ENCODE results near the gene LIPC. TPM values are rescaled to one million over a fixed set of nuclear protein-coding genes. Genes with fewer than 3 reads are reported as not detected.

Gene LIPC
- total RNA-seq (2014; rRNA removed; shearing (Covaris generic)): 1.6 and 2.5 TPM in 2 replicates

DNA sequence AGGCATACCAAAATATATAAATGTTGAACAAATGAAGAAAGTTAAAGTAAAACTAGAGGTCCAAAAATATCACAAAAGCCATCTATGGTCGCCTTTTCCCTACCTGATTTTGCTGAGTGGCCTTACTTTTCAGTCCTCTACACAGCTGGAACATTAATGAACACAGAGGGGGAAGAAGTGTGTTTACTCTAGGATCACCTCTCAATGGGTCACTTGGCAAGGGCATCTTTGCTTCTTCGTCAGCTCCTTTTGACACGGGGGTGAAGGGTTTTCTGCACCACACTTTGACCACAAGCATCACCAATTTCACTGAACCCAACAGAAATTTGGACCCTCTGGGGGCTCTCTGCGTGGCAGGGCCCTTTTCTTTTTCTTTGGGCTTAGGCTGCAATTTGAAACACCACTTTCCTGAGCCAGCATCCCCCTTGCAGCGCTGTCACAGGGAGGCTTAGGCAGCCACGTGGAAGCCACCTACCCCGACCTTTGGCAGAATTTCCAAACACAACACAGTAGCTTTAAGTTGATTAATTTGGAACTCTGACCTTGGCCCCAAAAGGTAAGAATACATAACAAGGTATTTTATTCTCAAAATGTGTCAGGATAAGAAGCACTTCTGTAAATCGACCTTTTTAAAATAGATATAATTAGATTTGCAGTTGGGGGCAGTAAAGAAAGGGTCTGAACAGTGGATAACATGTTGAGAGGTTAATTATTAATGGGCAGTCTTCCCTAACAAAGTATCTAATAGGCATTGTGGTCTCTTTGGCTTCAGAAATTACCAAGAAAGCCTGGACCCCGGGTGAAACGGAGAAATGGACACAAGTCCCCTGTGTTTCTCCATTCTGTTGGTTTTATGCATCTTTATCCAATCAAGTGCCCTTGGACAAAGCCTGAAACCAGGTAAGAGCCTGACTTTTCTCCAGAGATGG lies at the start of gene LIPC:
Gene LIPC, plus strand, starts transcription at position 771 of the 929 bp plus-strand sequence. Its CDS starts 42 bp downstream, at position 813.
- no peak for DNase-seq (ENCODE audit: low read depth)

DNA sequence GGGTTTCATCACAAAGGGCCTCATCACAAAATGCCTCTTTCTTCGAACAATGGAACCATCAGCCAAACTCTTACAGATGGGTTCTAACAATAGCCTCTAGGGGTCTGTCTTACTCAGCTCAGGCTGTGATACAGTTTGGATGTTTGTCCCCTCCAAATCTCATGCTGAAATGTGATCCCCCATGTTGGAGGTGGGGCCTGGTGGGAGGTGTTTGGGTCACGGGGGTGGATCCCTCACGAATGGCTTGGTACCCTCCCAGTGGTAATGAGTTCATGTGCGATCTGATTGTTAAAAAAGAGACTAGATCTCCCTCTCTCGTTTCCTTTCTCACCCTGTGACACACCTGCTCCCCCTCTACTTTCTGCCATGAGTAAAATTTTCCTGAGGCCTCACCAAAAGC lies 47.9 kb upstream of the LIPC start:
- DNase-seq (ENCODE audit: low read depth): no peak

GRCh38 chr15:58384667-58385066 lies 47.1 kb upstream of the LIPC start:
- DNase-seq (ENCODE audit: low read depth): no peak

GRCh38 chr15:58386081-58386480 lies 45.7 kb upstream of the LIPC start:
- no peak for DNase-seq (ENCODE audit: low read depth)

DNA sequence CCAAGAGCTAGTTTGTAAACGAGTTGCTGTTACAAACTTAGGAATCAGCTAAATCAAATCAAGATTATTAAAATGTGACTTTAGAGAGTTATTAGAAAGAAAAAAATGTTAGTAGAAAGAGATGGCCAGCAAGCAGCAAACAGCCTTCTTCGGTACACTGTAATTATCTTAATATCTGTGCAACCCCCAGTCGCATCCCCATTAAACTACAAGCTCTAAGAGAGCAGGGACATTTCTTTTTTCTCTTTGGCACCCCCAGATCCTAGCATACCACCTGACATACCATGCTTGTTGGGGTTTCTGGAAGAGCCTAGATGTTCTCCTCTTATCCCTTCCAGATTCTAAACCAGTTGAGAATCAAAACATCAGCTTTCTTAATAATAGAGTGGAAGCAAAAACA lies 45.1 kb upstream of the LIPC start:
- no peak for DNase-seq (ENCODE audit: low read depth)

- peak; percentile 24 for DNase-seq (ENCODE audit: low read depth)
Observed at GRCh38 chr15:58387130-58387529, 44.7 kb upstream of the LIPC start.

DNA sequence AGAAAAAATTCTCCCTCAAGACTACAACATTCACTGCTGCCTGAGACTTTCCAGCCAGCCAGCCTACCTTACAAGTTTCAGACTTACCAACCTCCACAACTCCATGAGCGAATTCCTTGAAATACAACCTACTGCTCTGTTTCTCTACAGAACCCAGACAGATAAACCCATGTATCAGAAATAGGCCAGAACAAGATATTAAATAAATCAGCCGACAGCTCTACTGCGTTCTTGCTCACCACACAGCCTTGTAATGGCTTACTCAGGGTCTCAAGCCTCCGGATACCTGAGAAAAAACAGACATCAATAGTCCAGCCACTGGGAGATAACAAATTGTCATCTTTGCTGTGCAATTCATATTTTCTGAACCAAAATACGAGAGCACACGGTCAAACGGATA lies 43.6 kb upstream of the LIPC start:
- no peak for DNase-seq (ENCODE audit: low read depth)

- DNase-seq (ENCODE audit: low read depth): no peak
Observed at GRCh38 chr15:58390118-58390517, 41.7 kb upstream of the LIPC start.

GRCh38 chr15:58390655-58391054 lies 41.1 kb upstream of the LIPC start:
- DNase-seq (ENCODE audit: low read depth): no peak

- DNase-seq (ENCODE audit: low read depth): no peak
Observed at GRCh38 chr15:58391088-58391487, 40.7 kb upstream of the LIPC start.

- DNase-seq (ENCODE audit: low read depth): no peak
Observed at GRCh38 chr15:58392141-58392540, 39.6 kb upstream of the LIPC start.

- DNase-seq (ENCODE audit: low read depth): no peak
Observed at GRCh38 chr15:58392611-58393161, 39.1 kb upstream of the LIPC start.

- DNase-seq (ENCODE audit: low read depth): no peak
Observed at GRCh38 chr15:58393241-58393662, 38.5 kb upstream of the LIPC start.

GRCh38 chr15:58396181-58396580 lies 35.6 kb upstream of the LIPC start:
- peak; percentile 73 for DNase-seq (ENCODE audit: low read depth)

- no peak for DNase-seq (ENCODE audit: low read depth)
Observed at GRCh38 chr15:58398071-58398470, 33.7 kb upstream of the LIPC start.

DNA sequence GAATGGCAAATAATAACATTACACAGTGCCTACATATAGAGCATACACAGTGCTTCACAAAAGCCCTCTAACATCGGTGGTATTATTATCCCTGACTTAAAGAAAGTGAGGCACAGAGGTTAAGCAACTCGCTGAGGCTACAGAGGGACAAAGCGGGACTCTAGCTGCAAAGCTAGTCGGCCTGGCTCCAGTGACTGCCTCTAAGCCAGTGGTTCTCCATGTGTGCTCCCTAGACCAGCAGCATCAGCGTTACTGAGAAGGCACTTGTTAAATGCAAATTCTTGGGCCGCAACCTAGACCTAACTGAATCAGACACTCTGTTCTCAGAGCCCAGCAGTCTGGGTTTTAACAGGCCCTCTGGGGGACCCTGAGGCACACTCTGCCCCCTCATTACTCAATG lies 33.1 kb upstream of the LIPC start:
- DNase-seq (ENCODE audit: low read depth): no peak

GRCh38 chr15:58399739-58400138 lies 32.1 kb upstream of the LIPC start:
- DNase-seq (ENCODE audit: low read depth): no peak

DNA sequence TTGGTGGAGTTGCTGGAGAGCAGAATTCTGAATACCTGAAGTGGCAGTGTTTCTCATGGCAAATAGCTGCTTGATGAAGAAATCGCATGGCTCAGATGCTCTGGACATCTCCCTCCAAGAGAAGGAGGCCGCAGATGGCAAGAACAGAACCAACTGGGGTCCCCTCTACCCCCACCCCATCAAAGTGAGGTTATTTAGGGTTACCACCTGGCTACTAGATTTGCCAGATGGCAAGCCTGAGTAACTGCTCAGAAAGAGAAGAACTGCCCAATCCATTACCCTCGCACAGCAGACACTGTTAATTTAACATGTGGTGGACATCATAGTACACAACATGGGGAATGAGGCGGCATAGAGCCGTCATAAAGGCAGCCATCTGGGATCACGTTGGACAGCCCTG lies 30.5 kb upstream of the LIPC start:
- DNase-seq (ENCODE audit: low read depth): no peak

GRCh38 chr15:58401991-58402649 lies 29.7 kb upstream of the LIPC start:
- no peak for DNase-seq (ENCODE audit: low read depth)

DNA sequence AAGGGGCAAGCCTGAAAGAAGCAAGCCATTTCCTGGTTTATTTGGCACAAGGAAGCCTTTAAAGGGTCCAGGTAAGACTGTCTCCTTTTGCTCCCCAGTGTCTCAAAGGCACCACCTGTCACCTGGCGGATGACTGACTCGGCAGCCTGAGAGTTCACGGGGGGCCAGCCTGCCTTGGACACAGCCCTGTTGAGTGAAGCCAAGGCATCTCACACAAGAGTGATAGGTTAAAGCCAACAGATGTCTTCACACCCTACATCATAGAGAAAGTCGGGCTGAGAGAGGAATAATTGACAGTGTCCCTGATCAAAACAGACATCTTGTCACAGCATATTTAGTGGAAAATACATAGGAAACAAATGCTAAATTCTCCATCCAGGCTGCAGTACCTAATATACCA lies 28.2 kb upstream of the LIPC start:
- no peak for DNase-seq (ENCODE audit: low read depth)

DNA sequence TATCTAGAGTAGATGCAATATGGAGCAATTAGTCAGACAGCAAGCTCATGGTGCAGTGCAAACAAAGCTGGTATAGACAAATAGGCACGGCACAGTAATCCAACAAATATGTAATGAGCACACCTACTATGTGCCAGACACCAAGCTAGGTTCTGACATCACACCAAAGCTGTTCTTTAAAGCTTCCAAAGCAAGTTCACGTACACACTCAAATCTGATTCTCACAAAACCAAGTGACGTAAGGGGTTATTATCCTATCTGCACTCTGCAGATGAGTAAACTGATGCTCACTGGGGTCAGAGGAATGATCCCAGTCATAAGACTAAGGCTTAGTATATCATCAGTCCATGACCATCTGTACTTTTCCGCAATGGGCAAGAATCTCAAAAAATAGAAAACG lies 27.8 kb upstream of the LIPC start:
- DNase-seq (ENCODE audit: low read depth): no peak

DNA sequence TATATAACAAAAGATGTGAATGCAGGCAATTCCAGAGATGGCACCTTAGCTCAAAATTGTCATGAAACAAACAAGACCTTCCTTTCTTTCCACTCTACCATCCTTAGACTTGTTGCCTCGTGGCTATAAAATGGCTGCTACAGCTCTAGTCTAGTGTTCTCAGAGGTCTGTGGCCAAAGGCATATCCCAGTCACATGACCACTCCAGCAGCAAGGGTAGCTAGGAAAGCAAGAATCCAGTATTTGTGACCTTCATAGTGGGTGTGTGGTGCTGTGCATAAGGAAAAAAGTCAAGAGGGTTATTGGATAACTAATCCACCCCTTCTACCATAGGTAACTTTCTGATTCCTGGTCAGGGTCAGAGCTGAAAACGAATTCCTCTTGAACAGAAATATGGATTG lies 27.1 kb upstream of the LIPC start:
- no peak for DNase-seq (ENCODE audit: low read depth)

- DNase-seq (ENCODE audit: low read depth): no peak
Observed at GRCh38 chr15:58405865-58406264, 25.9 kb upstream of the LIPC start.
